Measurements from ENCODE around the gene GASK1A. TPM values are rescaled to one million over a fixed set of nuclear protein-coding genes. Genes with fewer than 3 reads are reported as not detected.

The GASK1A gene
- total and polyA plus RNA-seq, 2 of the 8 experiments (the other 6 are each of a cell fraction or from before 2014, with no cell fraction given): 4.7 to 7.9 TPM

- no peak overlapping the region for H2BK12ac ChIP-seq (ENCODE audit: low read depth, low read length)
These were observed 55.8 kb downstream of the GASK1A start for GRCh38 chr3:43034911-43035310.

More at GRCh38 chr3:43034911-43035310, 55.8 kb downstream of the GASK1A start:
- 90% methylated on average over 4 of the region's 4 CpGs; no CpG with 5 or more reads in 1 of the 2 experiments for WGBS, 2 experiments (ENCODE audit: extremely low coverage in 1 of 2, insufficient coverage in 1 of 2, insufficient read length in 1 of 2, insufficient replicate concordance in 2 of 2, low coverage in 1 of 2, low lambda C conversion rate in 2 of 2, missing lambda C conversion rate in 1 of 2)
- Histone ChIP-seq H2AK5ac (ENCODE audit: low read depth, low read length) (0 out of 2 replicates have a peak overlapping the region, but pooled peaks have one; percentile 24), H2BK5ac (ENCODE audit: low read depth, low read length) (no peak overlapping the region), H4K20me1 (replicated peaks in 1 of 2; ENCODE audit: control insufficient read depth in 1 of 2, insufficient read depth in 2 of 2, low read length in 2 of 2) (peaks cover 0 to 1% of the 10 kb centered on the region in 2 experiments), H3K23me2 (ENCODE audit: low read depth, low read length) (no peaks in the 10 kb centered on the region), H3K18ac (ENCODE audit: extremely low read depth, low read length) (no peak overlapping the region), H3K9me3 (ENCODE audit: insufficient read depth in 2 of 2, low read depth in 1 of 2, low read length in 1 of 2) (no peaks in the 10 kb centered on the region), H3K56ac (replicated peaks; ENCODE audit: insufficient read length, low read depth, low read length) (no peak overlapping the region), H3K23ac (ENCODE audit: insufficient read length) (no peak overlapping the region), H3K4me2 (ENCODE audit: insufficient read depth in 1 of 2, low read depth in 2 of 2, low read length in 2 of 2) (no peak overlapping the region), H3K14ac (ENCODE audit: insufficient read length) (no peak overlapping the region), H3K4me3 (ENCODE audit: extremely low read depth in 1 of 4, insufficient read depth in 2 of 4, low read depth in 3 of 4, low read length in 4 of 4) (no peak overlapping the region), H3K9ac (replicated peaks in 1 of 4; ENCODE audit: extremely low read depth in 1 of 4, low read depth in 3 of 4, low read length in 3 of 4) (no peak overlapping the region), H3K4ac (replicated peaks; ENCODE audit: insufficient read length, low read depth, low read length) (no peak overlapping the region), H2AFZ (ENCODE audit: low read length) (no peak overlapping the region), H3K79me2 (ENCODE audit: control insufficient read depth in 1 of 2, insufficient read depth in 2 of 2, low read length in 2 of 2) (no peaks in the 10 kb centered on the region), H3K79me1 (ENCODE audit: low read depth, low read length) (no peaks in the 10 kb centered on the region), H2BK120ac (replicated peaks; ENCODE audit: low read depth, low read length) (no peak overlapping the region), H4K8ac (ENCODE audit: extremely low read depth, insufficient read depth, low read length) (no peak overlapping the region), H2BK15ac (ENCODE audit: low read length) (no peak overlapping the region), H3K4me1 (replicated peaks in 1 of 4; ENCODE audit: control insufficient read depth in 3 of 4, insufficient read depth in 4 of 4, low read length in 3 of 4) (no peaks in the 10 kb centered on the region), H3K27me3 (replicated peaks in 1 of 4; ENCODE audit: control insufficient read depth in 3 of 4, extremely low read depth in 1 of 4, insufficient read depth in 3 of 4, low read length in 3 of 4) (no peaks in the 10 kb centered on the region), H4K91ac (replicated peaks; ENCODE audit: insufficient read length, low read length) (no peak overlapping the region), H3K27ac (ENCODE audit: low read depth, low read length) (no peak overlapping the region), H4K5ac (ENCODE audit: insufficient read length, low read depth, low read length) (no peak overlapping the region), H3K36me3 (ENCODE audit: control insufficient read depth in 2 of 4, insufficient read depth in 4 of 4, low read length in 3 of 4) (no peaks in the 10 kb centered on the region), H2BK20ac (ENCODE audit: low read length) (no peak overlapping the region)
- FAIRE-seq (no peak), DNase-seq (ENCODE audit: low read depth in 1 of 2, low spot score in 2 of 2) (no peak)
- CTCF ChIA-PET (ENCODE audit: partially characterized antibody): interaction anchor here (0.8 to 3.1 kb wide), 9 partner anchors 13 to 93 kb away, joined by 3 to 15 read pairs (median 5); no protein-coding TSS in a partner anchor
- TF ChIP-seq TEAD4 (IDR thresholded peaks at IDR 0.05; ENCODE audit: low read depth, low read length) (no peak), TAF1 (IDR thresholded peaks at IDR 0.05; ENCODE audit: low read depth, low read length) (no peak), USF2 (IDR thresholded peaks at IDR 0.05; ENCODE audit: low read length) (no peak), MAFK (IDR thresholded peaks at IDR 0.05; ENCODE audit: low read depth, low read length) (no peak), BCL11A (IDR thresholded peaks at IDR 0.05; ENCODE audit: low read depth in 2 of 2, low read length in 2 of 2) (no peak), SIRT6 (IDR thresholded peaks at IDR 0.05; ENCODE audit: low read length) (no peak), CBX8 (IDR thresholded peaks at IDR 0.05; ENCODE audit: borderline replicate concordance, low read depth, low read length) (no peak), ATF3 (IDR thresholded peaks at IDR 0.05; ENCODE audit: insufficient read depth, low read depth, low read length) (no peak), TCF12 (IDR thresholded peaks at IDR 0.05; ENCODE audit: low read depth, low read length) (no peak), SRF (IDR thresholded peaks at IDR 0.05; ENCODE audit: low read depth, low read length) (no peak), CTBP2 (IDR thresholded peaks at IDR 0.05; ENCODE audit: borderline replicate concordance, insufficient read depth, insufficient read length, low read length) (no peak), NANOG (IDR thresholded peaks at IDR 0.05; ENCODE audit: insufficient read depth, low read depth, low read length, poor library complexity, severe bottlenecking) (no peak), SP2 (IDR thresholded peaks at IDR 0.05; ENCODE audit: low read length) (no peak)
- POLR2A ChIA-PET (ENCODE audit: partially characterized antibody): no interaction called here
